ENCODE measurements around the gene LST1. TPM values are rescaled to one million over a fixed set of nuclear protein-coding genes. Genes with fewer than 3 reads are reported as not detected.

The LST1 gene
- total RNA-seq, 1 experiment from 2014 or later: 0.66 TPM

- TF ChIP-seq ZNF281 (CRISPR knock-in tag; IDR thresholded peaks at IDR 0.05) (0 out of 2 replicates have a peak, but pooled peaks have one; percentile 46), CTCF (IDR thresholded peaks at IDR 0.05) (peak; percentile 95), ESRRA (CRISPR knock-in tag; IDR thresholded peaks at IDR 0.05; ENCODE audit: borderline replicate concordance) (peak; percentile 70; the same call in 1 of the 2 replicates), ELF4 (CRISPR knock-in tag; IDR thresholded peaks at IDR 0.05; ENCODE audit: low read depth) (no peak), OVOL2 (CRISPR knock-in tag; IDR thresholded peaks at IDR 0.05; ENCODE audit: borderline replicate concordance) (no peak), FOXP4 (CRISPR knock-in tag; IDR thresholded peaks at IDR 0.05) (0 out of 2 replicates have a peak, but pooled peaks have one; percentile 24), ZNF121 (CRISPR knock-in tag; IDR thresholded peaks at IDR 0.05) (no peak), MXD4 (CRISPR knock-in tag; IDR thresholded peaks at IDR 0.05; ENCODE audit: borderline replicate concordance) (no peak), ETV6 (CRISPR knock-in tag; IDR thresholded peaks at IDR 0.05) (peak; percentile 65; the same call in 1 of the 2 replicates), NR1H2 (CRISPR knock-in tag; IDR thresholded peaks at IDR 0.05) (no peak), FOXK1 (CRISPR knock-in tag; IDR thresholded peaks at IDR 0.05) (0 out of 2 replicates have a peak, but pooled peaks have one; percentile 41), NR2C2 (CRISPR knock-in tag; IDR thresholded peaks at IDR 0.05) (no peak), GABPB1 (CRISPR knock-in tag; IDR thresholded peaks at IDR 0.05) (no peak; the same call in 1 of the 2 replicates), ATF1 (CRISPR knock-in tag; IDR thresholded peaks at IDR 0.05) (no peak)
- TF ChIP-seq, protein P1, sequence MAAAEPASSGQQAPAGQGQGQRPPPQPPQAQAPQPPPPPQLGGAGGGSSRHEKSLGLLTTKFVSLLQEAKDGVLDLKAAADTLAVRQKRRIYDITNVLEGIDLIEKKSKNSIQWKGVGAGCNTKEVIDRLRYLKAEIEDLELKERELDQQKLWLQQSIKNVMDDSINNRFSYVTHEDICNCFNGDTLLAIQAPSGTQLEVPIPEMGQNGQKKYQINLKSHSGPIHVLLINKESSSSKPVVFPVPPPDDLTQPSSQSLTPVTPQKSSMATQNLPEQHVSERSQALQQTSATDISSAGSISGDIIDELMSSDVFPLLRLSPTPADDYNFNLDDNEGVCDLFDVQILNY (CRISPR knock-in tag; IDR thresholded peaks at IDR 0.05): peak; percentile 37; the same call in 1 of the 2 replicates
These were observed 5.2 kb upstream of the LST1 start (continued) for GRCh38 chr6:31580807-31581433.

GRCh38 chr6:31581434-31582229 is 4.4 kb upstream of the LST1 start:
- Mint-ChIP-seq H3K27ac (peak overlapping the region; percentile 10; the same call in 1 of the 2 replicates), H3K4me3 (peak overlapping the region; percentile 92), H3K36me3 (no peaks in the 10 kb centered on the region), H3K27me3 (ENCODE audit: low read depth) (peaks cover 42% of the 10 kb centered on the region), H3K9me3 (no peaks in the 10 kb centered on the region), H3K4me1 (peaks cover 38% of the 10 kb centered on the region)
- peak; percentile 5 for ATAC-seq
- peak; percentile 11; the same call in 1 of the 2 replicates for TF ChIP-seq ZNF423 (CRISPR knock-in tag; IDR thresholded peaks at IDR 0.05)
- TF ChIP-seq RORB (CRISPR knock-in tag; IDR thresholded peaks at IDR 0.05): no peak
- CTCF ChIA-PET: interaction anchor here (0.5 to 15.1 kb wide), 23 partner anchors 7 to 281 kb away, joined by 3 to 293 read pairs (median 4); partner anchors contain the start of genes ATP6V1G2, C6orf47, NCR3 and NEU1
- DNase-seq (ENCODE audit: low spot score): no peak
- POLR2A ChIA-PET: interaction anchor here (1.1 to 1.4 kb wide), 3 partner anchors 24 to 281 kb away, joined by 3 read pairs; partner anchors contain the start of genes DDX39B and NEU1

Data from WTC11 (cell line).